Caco-2 (cell line): Measurements from ENCODE around the gene PODXL2. TPM values are rescaled to one million over a fixed set of nuclear protein-coding genes. Genes with fewer than 3 reads are reported as not detected.
"Not testable (repeated sequence)": the region's sequence is repeated elsewhere in the genome, so short reads cannot be mapped to it uniquely, and the experiment has no call there.

Source experiments
- BruUV-seq: library from RNA; stranded (reverse); fragments of 400-500 nt; replicated peaks from 2 replicates; lab custom pipeline; 2021; lab: Mats Ljungman, UMichigan
- CTCF ChIA-PET: fragments of 300-600 bp; sonication (Branson Sonifier 250); formaldehyde crosslinking; loops from one replicate; lab custom pipeline; 2022; ENCODE audit warnings: antibody characterized with exemption; lab: Charles Lee
- POLR2A ChIA-PET: fragments of 300-600 bp; sonication (Branson Sonifier 250); formaldehyde crosslinking; loops from one replicate; lab custom pipeline; 2022; ENCODE audit warnings: antibody characterized with exemption; lab: Charles Lee
- DNase-seq, 2 experiments: peaks; one replicate each; pipeline versions ENCODE4 v3.0.0 to v3.0.0-alpha.2; 2020 to 2022
- H3K27me3 ChIP-seq: replicated peaks from 2 replicates; pipeline ENCODE4 v1.6.0; 2011; ENCODE audit warnings: low read length; ENCODE audit not compliant: control insufficient read depth, insufficient read depth
- H3K36me3 ChIP-seq: 2 replicates; pipeline ENCODE4 v1.5.1; 2011; ENCODE audit warnings: low read length; ENCODE audit not compliant: control insufficient read depth, insufficient read depth
- H3K4me1 ChIP-seq: fragments of 250-450 bp; sonication (Bioruptor Pico); 2 replicates; pipeline ENCODE4 v1.5.1; 2020; ENCODE audit warnings: mild to moderate bottlenecking
- H3K4me3 ChIP-seq: 2 replicates; pipeline ENCODE4 v1.5.1; 2011; ENCODE audit warnings: low read depth, mild to moderate bottlenecking, control low read depth, low read length
- H3K9me3 ChIP-seq: fragments of 250-450 bp; sonication (Bioruptor Pico); 2 replicates; pipeline ENCODE4 v1.5.1; 2020; ENCODE audit warnings: mild to moderate bottlenecking, moderate library complexity
- H3K27ac Mint-ChIP-seq: one replicate; pipeline ENCODE4 v1.8.0; 2022; ENCODE audit warnings: mixed read lengths; ENCODE audit not compliant: unreplicated experiment
- H3K27me3 Mint-ChIP-seq: one replicate; pipeline ENCODE4 v1.8.0; 2022; ENCODE audit warnings: mixed read lengths; ENCODE audit not compliant: insufficient read depth, unreplicated experiment
- H3K36me3 Mint-ChIP-seq: one replicate; pipeline ENCODE4 v1.8.0; 2022; ENCODE audit warnings: mild to moderate bottlenecking, mixed read lengths; ENCODE audit not compliant: insufficient read depth, unreplicated experiment
- H3K4me1 Mint-ChIP-seq: one replicate; pipeline ENCODE4 v1.8.0; 2022; ENCODE audit warnings: low read depth, mixed read lengths; ENCODE audit not compliant: unreplicated experiment
- H3K4me3 Mint-ChIP-seq: one replicate; pipeline ENCODE4 v1.8.0; 2022; ENCODE audit warnings: mild to moderate bottlenecking, moderate library complexity, mixed read lengths; ENCODE audit not compliant: unreplicated experiment
- H3K9me3 Mint-ChIP-seq: one replicate; pipeline ENCODE4 v1.8.0; 2022; ENCODE audit warnings: mixed read lengths; ENCODE audit not compliant: unreplicated experiment
- intact Hi-C: fragments of 100-400 bp; cut with micrococcal nuclease; formaldehyde crosslinking; loops from one replicate; pipeline ENCODE4 v1.10.0; 2022; ENCODE audit not compliant: unreplicated experiment
- total RNA-seq: library from RNA; stranded (reverse); gene quantifications from 2 replicates; pipeline ENCODE4 v1.2.3, GENCODE V29; 2022
- TF ChIP-seq, protein P1 (sequence below), 2 experiments: fragments of 200-600 bp in 1 of 2; IDR thresholded peaks; 1 replicate in 1 of 2; 2 replicates in 1 of 2; pipeline versions ENCODE4 v1.5.1 to v1.8.0; 2011 to 2022; ENCODE audit warnings: antibody characterized with exemption in 1 of 2, control low read depth in 1 of 2, inconsistent platforms in 1 of 2, low read depth in 1 of 2, low read length in 1 of 2, mild to moderate bottlenecking in 1 of 2, moderate library complexity in 1 of 2; ENCODE audit not compliant: insufficient read depth in 1 of 2, severe bottlenecking in 1 of 2, unreplicated experiment in 1 of 2

The PODXL2 gene
- total RNA-seq, 1 experiment from 2014 or later, result 39.1 TPM

DNA sequence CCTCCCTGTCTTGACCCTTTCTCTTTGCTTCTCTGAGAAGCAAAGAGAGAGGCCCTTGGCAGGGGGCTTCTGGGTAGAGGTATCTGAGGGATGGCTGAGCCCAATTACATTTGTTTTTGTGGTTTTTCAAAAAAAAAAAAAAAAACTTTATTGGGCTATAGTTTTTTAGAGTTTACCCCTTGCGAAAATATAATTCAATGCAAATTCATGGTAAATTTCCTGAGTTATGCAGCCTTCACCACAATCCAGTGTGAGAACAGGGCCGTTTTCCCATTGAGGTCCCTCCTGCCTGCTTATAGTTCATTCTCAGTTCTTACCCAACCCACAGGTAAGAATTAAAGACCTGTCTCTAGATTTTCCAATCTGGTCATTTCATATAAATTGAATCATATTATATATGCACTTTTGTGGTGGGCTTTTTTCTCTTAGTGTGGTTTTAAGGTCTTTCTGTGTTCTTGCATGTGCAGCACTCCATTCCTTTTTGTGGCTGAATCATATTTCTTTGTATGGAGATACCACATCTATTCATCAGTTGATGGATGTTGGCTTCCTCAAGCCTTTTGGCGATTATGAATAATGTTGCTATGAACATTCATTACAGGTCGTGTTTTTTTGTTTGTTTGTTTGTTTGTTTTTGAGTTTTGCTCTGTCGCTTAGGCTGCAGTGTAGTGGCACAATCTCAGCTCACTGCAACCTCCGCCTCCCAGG is 28.1 kb upstream of the PODXL2 start:
- intact Hi-C loops, result no loop called here
- DNase-seq, result no peak
- Mint-ChIP-seq H3K27ac (no peak overlapping the region), H3K36me3 (peaks cover 77% of the 10 kb centered on the region), H3K27me3 (no peaks in the 10 kb centered on the region), H3K9me3 (no peaks in the 10 kb centered on the region), H3K4me1 (peaks cover 14% of the 10 kb centered on the region), H3K4me3 (no peak overlapping the region)
- H3K27me3 ChIP-seq, result no peaks in the 10 kb centered on the region
- TF ChIP-seq, protein P1, sequence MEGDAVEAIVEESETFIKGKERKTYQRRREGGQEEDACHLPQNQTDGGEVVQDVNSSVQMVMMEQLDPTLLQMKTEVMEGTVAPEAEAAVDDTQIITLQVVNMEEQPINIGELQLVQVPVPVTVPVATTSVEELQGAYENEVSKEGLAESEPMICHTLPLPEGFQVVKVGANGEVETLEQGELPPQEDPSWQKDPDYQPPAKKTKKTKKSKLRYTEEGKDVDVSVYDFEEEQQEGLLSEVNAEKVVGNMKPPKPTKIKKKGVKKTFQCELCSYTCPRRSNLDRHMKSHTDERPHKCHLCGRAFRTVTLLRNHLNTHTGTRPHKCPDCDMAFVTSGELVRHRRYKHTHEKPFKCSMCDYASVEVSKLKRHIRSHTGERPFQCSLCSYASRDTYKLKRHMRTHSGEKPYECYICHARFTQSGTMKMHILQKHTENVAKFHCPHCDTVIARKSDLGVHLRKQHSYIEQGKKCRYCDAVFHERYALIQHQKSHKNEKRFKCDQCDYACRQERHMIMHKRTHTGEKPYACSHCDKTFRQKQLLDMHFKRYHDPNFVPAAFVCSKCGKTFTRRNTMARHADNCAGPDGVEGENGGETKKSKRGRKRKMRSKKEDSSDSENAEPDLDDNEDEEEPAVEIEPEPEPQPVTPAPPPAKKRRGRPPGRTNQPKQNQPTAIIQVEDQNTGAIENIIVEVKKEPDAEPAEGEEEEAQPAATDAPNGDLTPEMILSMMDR (IDR thresholded peaks at IDR 0.05; ENCODE audit: insufficient read depth in 1 of 2, low read depth in 1 of 2, low read length in 1 of 2, severe bottlenecking in 1 of 2, unreplicated experiment in 1 of 2), result no peak
- no peak overlapping the region for H3K4me3 ChIP-seq
- ChIA-PET CTCF (no interaction called here), POLR2A (no interaction called here)
- no TSS peak for BruUV-seq
- H3K4me1 ChIP-seq, result no peaks in the 10 kb centered on the region
- no peaks in the 10 kb centered on the region for H3K36me3 ChIP-seq
- H3K9me3 ChIP-seq, result no peaks in the 10 kb centered on the region

DNA sequence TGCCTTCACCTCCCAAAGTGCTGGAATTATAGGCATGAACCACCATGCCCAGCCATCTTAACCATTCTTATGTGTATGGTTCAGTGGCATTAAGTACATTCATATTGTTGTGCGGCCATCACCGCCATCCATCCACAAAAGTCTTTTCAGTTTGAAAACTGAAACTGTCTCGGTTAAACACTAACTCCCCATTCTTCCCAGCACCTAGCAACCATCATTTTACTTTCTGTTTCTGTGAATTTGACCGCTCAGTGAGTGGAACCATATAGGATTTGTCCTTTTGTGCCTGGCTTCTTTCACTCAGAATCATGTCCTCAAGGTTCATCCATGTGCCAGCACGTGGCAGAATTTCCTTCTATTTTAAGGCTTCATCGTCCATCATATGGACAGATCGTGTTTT is 24.9 kb upstream of the PODXL2 start:
- H3K4me3 Mint-ChIP-seq, result no peak overlapping the region
- POLR2A ChIA-PET, result no interaction called here

DNA sequence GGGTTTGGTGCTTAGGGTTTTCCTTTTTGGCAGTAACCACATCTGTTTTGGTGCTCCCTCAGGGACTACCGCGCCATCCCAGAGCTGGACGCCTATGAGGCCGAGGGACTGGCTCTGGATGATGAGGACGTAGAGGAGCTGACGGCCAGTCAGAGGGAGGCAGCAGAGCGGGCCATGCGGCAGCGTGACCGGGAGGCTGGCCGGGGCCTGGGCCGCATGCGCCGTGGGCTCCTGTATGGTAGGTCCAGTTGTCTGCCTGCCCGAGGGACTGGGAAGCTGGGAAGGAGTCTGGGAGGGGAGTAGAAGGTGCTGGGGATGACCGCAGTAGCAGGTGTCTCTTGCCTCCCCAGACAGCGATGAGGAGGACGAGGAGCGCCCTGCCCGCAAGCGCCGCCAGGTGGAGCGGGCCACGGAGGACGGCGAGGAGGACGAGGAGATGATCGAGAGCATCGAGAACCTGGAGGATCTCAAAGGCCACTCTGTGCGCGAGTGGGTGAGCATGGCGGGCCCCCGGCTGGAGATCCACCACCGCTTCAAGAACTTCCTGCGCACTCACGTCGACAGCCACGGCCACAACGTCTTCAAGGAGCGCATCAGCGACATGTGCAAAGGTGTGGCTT is 24.3 kb upstream of the PODXL2 start:
- TF ChIP-seq, protein P1 (IDR thresholded peaks at IDR 0.05; ENCODE audit: insufficient read depth in 1 of 2, low read depth in 1 of 2, low read length in 1 of 2, severe bottlenecking in 1 of 2, unreplicated experiment in 1 of 2), result no peak
- Histone ChIP-seq H3K4me1 (no peaks in the 10 kb centered on the region), H3K27me3 (no peaks in the 10 kb centered on the region), H3K4me3 (no peak overlapping the region), H3K9me3 (no peaks in the 10 kb centered on the region), H3K36me3 (peaks cover 2% of the 10 kb centered on the region; the same call in 1 of the 2 replicates)
- CTCF ChIA-PET, result no interaction called here
- intact Hi-C loops, result no loop called here
- no TSS peak for BruUV-seq
- POLR2A ChIA-PET, result no interaction called here
- no peak overlapping the region for H3K27ac Mint-ChIP-seq
- H3K4me3 Mint-ChIP-seq, result no peak overlapping the region
- no peaks in the 10 kb centered on the region for H3K27me3 Mint-ChIP-seq
- H3K36me3 Mint-ChIP-seq, result peaks cover 87% of the 10 kb centered on the region
- no peak for DNase-seq
- H3K4me1 Mint-ChIP-seq, result no peaks in the 10 kb centered on the region
- H3K9me3 Mint-ChIP-seq, result no peaks in the 10 kb centered on the region

More for the DNA sequence above, 24.9 kb upstream of the PODXL2 start:
- H3K9me3 ChIP-seq, result no peaks in the 10 kb centered on the region
- DNase-seq, result no peak
- peaks cover 87% of the 10 kb centered on the region for H3K36me3 Mint-ChIP-seq
- CTCF ChIA-PET, result no interaction called here
- no peak overlapping the region for H3K4me3 ChIP-seq
- no peaks in the 10 kb centered on the region for H3K27me3 ChIP-seq
- intact Hi-C loops, result no loop called here
- no peaks in the 10 kb centered on the region for H3K4me1 Mint-ChIP-seq
- no peaks in the 10 kb centered on the region for H3K27me3 Mint-ChIP-seq
- H3K4me1 ChIP-seq, result no peaks in the 10 kb centered on the region
- H3K9me3 Mint-ChIP-seq, result no peaks in the 10 kb centered on the region
- H3K36me3 ChIP-seq, result peaks cover 2% of the 10 kb centered on the region; the same call in 1 of the 2 replicates
- no TSS peak for BruUV-seq
- TF ChIP-seq, protein P1 (IDR thresholded peaks at IDR 0.05; ENCODE audit: insufficient read depth in 1 of 2, low read depth in 1 of 2, low read length in 1 of 2, severe bottlenecking in 1 of 2, unreplicated experiment in 1 of 2), result no peak
- H3K27ac Mint-ChIP-seq, result no peak overlapping the region

DNA sequence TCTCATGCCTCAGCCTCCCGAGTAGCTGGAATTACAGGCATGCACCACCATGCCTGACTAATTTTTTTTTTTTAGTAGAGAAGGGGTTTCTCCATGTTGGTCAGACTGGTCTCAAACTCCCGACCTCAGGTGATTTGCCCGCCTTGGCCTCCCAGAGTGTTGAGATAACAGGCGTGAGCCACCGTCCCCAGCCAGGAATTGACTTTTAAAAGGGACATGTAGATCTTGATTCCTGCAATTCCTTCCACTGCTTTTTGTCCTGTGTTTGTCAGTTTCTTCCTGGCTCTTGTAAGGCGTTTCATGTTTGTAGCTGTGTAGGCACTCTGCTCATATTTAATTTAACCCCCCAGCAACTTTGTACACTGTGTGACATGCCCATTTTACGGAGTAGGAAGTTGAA is 23.4 kb upstream of the PODXL2 start:
- H3K27me3 Mint-ChIP-seq, H3K9me3 ChIP-seq, DNase-seq, intact Hi-C loops, POLR2A ChIA-PET, BruUV-seq, H3K9me3 Mint-ChIP-seq, H3K27me3 ChIP-seq, H3K36me3 ChIP-seq, H3K4me3 ChIP-seq, H3K4me3 Mint-ChIP-seq, H3K27ac Mint-ChIP-seq, H3K4me1 ChIP-seq, H3K4me1 Mint-ChIP-seq: not testable (repeated sequence)
- CTCF ChIA-PET, result interaction anchor here (0.7 kb wide), 1 partner anchor 1064 kb away, joined by 3 read pairs; no protein-coding TSS in a partner anchor
- peaks cover 92% of the 10 kb centered on the region for H3K36me3 Mint-ChIP-seq
